Measurements from ENCODE around the gene PCSK7.

DNA sequence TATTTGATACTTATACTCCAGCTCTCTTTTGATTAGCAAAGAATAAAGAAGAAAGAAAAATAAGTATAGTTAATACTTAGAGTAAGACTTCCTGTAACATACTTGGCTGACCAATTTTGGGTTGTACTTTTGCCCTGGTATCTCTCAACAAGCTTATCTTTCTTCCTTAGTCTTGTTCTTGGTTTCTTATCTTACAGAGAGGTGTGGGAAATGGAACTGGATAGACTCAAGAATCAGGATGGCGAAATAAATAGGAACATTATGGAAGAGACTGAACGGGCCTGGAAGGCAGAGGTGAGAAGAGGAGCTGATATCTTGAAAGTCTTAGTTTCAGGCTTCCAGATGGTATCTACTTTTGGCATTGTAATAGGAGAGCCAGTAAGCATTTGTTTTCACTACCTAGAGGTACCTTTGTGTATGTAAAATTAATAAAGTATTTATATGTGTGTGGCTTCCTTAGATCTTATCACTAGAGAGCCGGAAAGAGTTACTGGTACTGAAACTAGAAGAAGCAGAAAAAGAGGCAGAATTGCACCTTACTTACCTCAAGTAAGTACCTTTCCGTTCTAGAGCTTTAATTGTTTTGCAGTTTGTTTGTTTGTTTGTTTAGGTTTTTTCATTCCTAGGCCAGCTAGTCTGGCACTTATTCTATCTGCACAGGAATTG, 48.0 kb upstream of the PCSK7 start:
- TF ChIP-seq CTCF (IDR thresholded peaks at IDR 0.05; ENCODE audit: extremely low read depth in 1 of 2, insufficient read depth in 1 of 2, low read depth in 1 of 2, low read length in 2 of 2) = no peak
- no peak for TF ChIP-seq EZH2 (IDR thresholded peaks at IDR 0.05; ENCODE audit: borderline replicate concordance, low read depth, low read length, severe bottlenecking)
- TF ChIP-seq MYC (IDR thresholded peaks at IDR 0.05; ENCODE audit: low read depth, low read length) = no peak
- TF ChIP-seq POLR2AphosphoS5 (IDR thresholded peaks at IDR 0.05; ENCODE audit: insufficient read depth, low read depth, low read length) = no peak
- TF ChIP-seq POLR2A (IDR thresholded peaks at IDR 0.05; ENCODE audit: low read depth, low read length) = no peak
- no peak for TF ChIP-seq FOS (IDR thresholded peaks at IDR 0.05; ENCODE audit: borderline replicate concordance, insufficient read depth, low read length)
- TF ChIP-seq, protein P1, sequence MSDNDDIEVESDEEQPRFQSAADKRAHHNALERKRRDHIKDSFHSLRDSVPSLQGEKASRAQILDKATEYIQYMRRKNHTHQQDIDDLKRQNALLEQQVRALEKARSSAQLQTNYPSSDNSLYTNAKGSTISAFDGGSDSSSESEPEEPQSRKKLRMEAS (IDR thresholded peaks at IDR 0.05; ENCODE audit: insufficient read depth, insufficient read length) = no peak
- peak; percentile 35 for TF ChIP-seq GATA2 (IDR thresholded peaks at IDR 0.05; ENCODE audit: insufficient read depth, insufficient read length, low read depth, low read length)
